ENCODE data around the gene ASF1A. TPM values are rescaled to one million over a fixed set of nuclear protein-coding genes. Genes with fewer than 3 reads are reported as not detected.

The ASF1A gene
- total and polyA plus RNA-seq, 2 experiments from 2014 or later, result 23.0 to 32.7 TPM

DNA sequence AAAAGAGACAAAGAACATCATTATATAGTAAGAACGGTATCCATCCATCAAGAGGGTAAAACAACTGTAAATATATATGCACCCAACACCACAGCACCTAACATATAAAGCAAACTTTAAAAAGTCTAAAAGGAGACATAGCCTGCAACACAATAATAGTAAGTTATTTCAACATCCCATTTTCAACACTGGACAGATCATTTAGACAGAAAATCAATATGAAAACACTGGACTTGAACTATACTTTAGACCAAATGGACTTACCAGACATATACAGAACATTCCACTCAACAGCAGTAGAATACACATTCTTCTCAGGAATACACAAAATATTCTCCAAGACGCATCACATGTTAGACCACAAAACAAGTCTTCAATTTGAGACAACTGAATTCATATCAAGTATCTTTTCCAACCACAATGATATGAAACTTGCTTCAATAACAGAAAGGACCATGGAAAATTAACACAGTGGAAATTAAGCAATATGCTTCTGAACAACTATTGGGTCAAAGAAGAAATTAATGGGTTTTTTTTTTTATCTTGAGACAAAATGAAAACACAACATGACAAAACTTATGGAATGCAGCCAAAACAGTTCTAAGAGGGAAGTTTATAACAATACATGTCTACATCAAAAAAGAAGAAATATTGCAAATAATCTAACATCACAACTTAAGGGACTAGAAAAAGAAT lies 23.9 kb upstream of the ASF1A start:
- 94% methylated on average over 2 of the region's 2 CpGs for WGBS (ENCODE audit: low lambda C conversion rate, missing lambda C conversion rate)
- Histone ChIP-seq H3K9me2 (replicated peaks; ENCODE audit: insufficient read depth) (no peaks in the 10 kb centered on the region), H3K4me3 (no peak overlapping the region), H3K27me3 (no peaks in the 10 kb centered on the region), H2AFZ (no peak overlapping the region), H3K9me3 (ENCODE audit: low read depth) (no peaks in the 10 kb centered on the region), H3K79me2 (peaks cover 54% of the 10 kb centered on the region), H4K20me1 (ENCODE audit: insufficient read depth, poor library complexity, severe bottlenecking) (no peaks in the 10 kb centered on the region), H3K4me1 (ENCODE audit: insufficient read depth) (no peaks in the 10 kb centered on the region), H3K36me3 (replicated peaks; ENCODE audit: insufficient read depth, low read depth) (no peaks in the 10 kb centered on the region), H3K4me2 (no peak overlapping the region), H3K27ac (no peak overlapping the region)
- TF ChIP-seq EZH2phosphoT487 (IDR thresholded peaks at IDR 0.05; ENCODE audit: low read depth, severe bottlenecking, unreplicated experiment) (no peak), EZH2 (IDR thresholded peaks at IDR 0.05; ENCODE audit: borderline replicate concordance) (no peak)
- TF ChIP-seq, protein P1, sequence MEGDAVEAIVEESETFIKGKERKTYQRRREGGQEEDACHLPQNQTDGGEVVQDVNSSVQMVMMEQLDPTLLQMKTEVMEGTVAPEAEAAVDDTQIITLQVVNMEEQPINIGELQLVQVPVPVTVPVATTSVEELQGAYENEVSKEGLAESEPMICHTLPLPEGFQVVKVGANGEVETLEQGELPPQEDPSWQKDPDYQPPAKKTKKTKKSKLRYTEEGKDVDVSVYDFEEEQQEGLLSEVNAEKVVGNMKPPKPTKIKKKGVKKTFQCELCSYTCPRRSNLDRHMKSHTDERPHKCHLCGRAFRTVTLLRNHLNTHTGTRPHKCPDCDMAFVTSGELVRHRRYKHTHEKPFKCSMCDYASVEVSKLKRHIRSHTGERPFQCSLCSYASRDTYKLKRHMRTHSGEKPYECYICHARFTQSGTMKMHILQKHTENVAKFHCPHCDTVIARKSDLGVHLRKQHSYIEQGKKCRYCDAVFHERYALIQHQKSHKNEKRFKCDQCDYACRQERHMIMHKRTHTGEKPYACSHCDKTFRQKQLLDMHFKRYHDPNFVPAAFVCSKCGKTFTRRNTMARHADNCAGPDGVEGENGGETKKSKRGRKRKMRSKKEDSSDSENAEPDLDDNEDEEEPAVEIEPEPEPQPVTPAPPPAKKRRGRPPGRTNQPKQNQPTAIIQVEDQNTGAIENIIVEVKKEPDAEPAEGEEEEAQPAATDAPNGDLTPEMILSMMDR (IDR thresholded peaks at IDR 0.05; ENCODE audit: poor library complexity), result no peak
- DNase-seq (ENCODE audit: low spot score), result no peak

DNA sequence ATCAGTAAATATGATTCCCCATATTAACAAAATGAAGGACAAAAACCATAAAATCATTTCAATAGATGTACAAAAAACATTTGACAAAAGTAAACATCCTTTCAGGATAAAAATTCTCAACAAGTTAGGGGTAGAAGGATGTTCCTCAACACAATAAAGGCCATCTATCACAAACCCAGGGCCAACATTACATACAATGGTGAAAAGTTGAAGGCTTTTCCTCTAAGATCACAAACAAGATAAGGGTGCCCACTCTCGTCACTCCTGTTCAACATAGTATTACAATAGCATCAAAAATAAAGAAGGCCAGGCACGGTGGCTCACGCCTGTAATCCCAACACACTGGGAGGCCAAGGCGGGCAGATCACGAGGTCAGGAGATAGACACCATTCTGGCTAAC lies 22.6 kb upstream of the ASF1A start:
- Histone ChIP-seq H3K79me2 (peaks cover 52% of the 10 kb centered on the region), H3K36me3 (replicated peaks; ENCODE audit: insufficient read depth, low read depth) (no peaks in the 10 kb centered on the region), H3K4me1 (ENCODE audit: insufficient read depth) (no peaks in the 10 kb centered on the region), H2AFZ (no peak overlapping the region), H3K27me3 (no peaks in the 10 kb centered on the region), H4K20me1 (ENCODE audit: insufficient read depth, poor library complexity, severe bottlenecking) (no peaks in the 10 kb centered on the region), H3K4me2 (no peak overlapping the region), H3K9me2 (replicated peaks; ENCODE audit: insufficient read depth) (no peaks in the 10 kb centered on the region), H3K9me3 (ENCODE audit: low read depth) (no peaks in the 10 kb centered on the region), H3K27ac (no peak overlapping the region), H3K4me3 (no peak overlapping the region)
- 89% methylated on average over 5 of the region's 5 CpGs for WGBS (ENCODE audit: low lambda C conversion rate, missing lambda C conversion rate)
- DNase-seq (ENCODE audit: low spot score), result no peak
- TF ChIP-seq, protein P1 (IDR thresholded peaks at IDR 0.05; ENCODE audit: poor library complexity), result no peak
- no peak for TF ChIP-seq EZH2phosphoT487 (IDR thresholded peaks at IDR 0.05; ENCODE audit: low read depth, severe bottlenecking, unreplicated experiment)
- TF ChIP-seq EZH2 (IDR thresholded peaks at IDR 0.05; ENCODE audit: borderline replicate concordance), result no peak

DNA sequence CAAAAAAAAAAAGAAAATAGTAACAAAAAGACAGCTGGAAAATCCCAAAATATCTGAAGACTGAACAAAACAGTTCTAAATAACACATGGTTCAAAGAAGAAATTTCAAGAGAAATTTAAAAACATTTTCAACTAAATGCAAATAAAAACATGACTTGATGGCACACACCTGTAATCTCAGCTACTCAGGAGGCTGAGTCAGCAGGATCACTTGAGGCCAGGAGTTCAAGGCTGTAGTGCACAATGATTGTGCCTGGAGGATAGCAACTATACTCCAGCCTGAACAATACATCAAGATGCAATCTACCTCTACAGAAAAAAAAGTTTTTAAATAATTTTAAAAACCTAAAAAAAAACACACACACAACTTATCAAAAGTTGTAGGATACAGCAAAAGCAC lies 21.6 kb upstream of the ASF1A start:
- no peak for DNase-seq (ENCODE audit: low spot score)
- H3K79me2 ChIP-seq, result peaks cover 49% of the 10 kb centered on the region

More for the DNA sequence above, 21.6 kb upstream of the ASF1A start:
- Histone ChIP-seq H3K27ac (no peak overlapping the region), H3K9me2 (replicated peaks; ENCODE audit: insufficient read depth) (no peaks in the 10 kb centered on the region), H2AFZ (no peak overlapping the region), H4K20me1 (ENCODE audit: insufficient read depth, poor library complexity, severe bottlenecking) (no peaks in the 10 kb centered on the region), H3K4me3 (no peak overlapping the region), H3K4me1 (ENCODE audit: insufficient read depth) (no peaks in the 10 kb centered on the region), H3K27me3 (no peaks in the 10 kb centered on the region), H3K4me2 (no peak overlapping the region), H3K9me3 (ENCODE audit: low read depth) (no peaks in the 10 kb centered on the region), H3K36me3 (replicated peaks; ENCODE audit: insufficient read depth, low read depth) (no peaks in the 10 kb centered on the region)
- TF ChIP-seq EZH2phosphoT487 (IDR thresholded peaks at IDR 0.05; ENCODE audit: low read depth, severe bottlenecking, unreplicated experiment), result no peak
- TF ChIP-seq, protein P1 (IDR thresholded peaks at IDR 0.05; ENCODE audit: poor library complexity), result no peak
- TF ChIP-seq EZH2 (IDR thresholded peaks at IDR 0.05; ENCODE audit: borderline replicate concordance), result no peak

All from hepatocyte (in vitro differentiated cells).